HL-60 (cell line): Measurements from ENCODE around the gene GPC1.

Experiments
- DNase-seq, 2 experiments: peaks; one replicate each; pipeline ENCODE4 v3.0.0-alpha.2; 2010 to 2020; ENCODE audit warnings: low read depth in 1 of 2, low spot score in 1 of 2
- H3K27ac ChIP-seq: fragments of 250-450 bp; sonication (Bioruptor Pico); replicated peaks from 2 replicates; pipeline ENCODE4 v1.5.1; 2020; ENCODE audit warnings: mild to moderate bottlenecking, moderate library complexity
- H3K27me3 ChIP-seq: fragments of 250-450 bp; sonication (Bioruptor Pico); 2 replicates; pipeline ENCODE4 v1.5.1; 2021; ENCODE audit warnings: mild to moderate bottlenecking, moderate library complexity; ENCODE audit not compliant: insufficient read depth, poor library complexity, severe bottlenecking
- H3K4me3 ChIP-seq: replicated peaks from 2 replicates; pipeline ENCODE4 v1.5.1; 2011; ENCODE audit warnings: mild to moderate bottlenecking, control low read depth, low read length; ENCODE audit not compliant: insufficient read depth
- CTCF ChIP-seq: IDR thresholded peaks from one replicate; pipeline ENCODE4 v1.5.1; 2011; ENCODE audit warnings: low read length, control low read depth, inconsistent platforms; ENCODE audit not compliant: insufficient read depth
- GABPA ChIP-seq: IDR thresholded peaks from 2 replicates; pipeline ENCODE4 v1.6.1; 2012; ENCODE audit warnings: low read depth
- POLR2AphosphoS5 ChIP-seq: IDR thresholded peaks from 2 replicates; pipeline ENCODE4 v1.6.1; 2012; ENCODE audit warnings: low read depth
- REST ChIP-seq: IDR thresholded peaks from 2 replicates; pipeline ENCODE4 v1.6.1; 2012; ENCODE audit warnings: low read depth; ENCODE audit not compliant: insufficient replicate concordance
- SPI1 ChIP-seq: IDR thresholded peaks from 2 replicates; pipeline ENCODE4 v1.6.1; 2012; ENCODE audit warnings: low read depth, mild to moderate bottlenecking, borderline replicate concordance

GPC1 gene

GRCh38 chr2:240418311-240418710 lies 17.2 kb upstream of the GPC1 start:
- no peak overlapping the region for H3K4me3 ChIP-seq
- H3K27me3 ChIP-seq, result no peaks in the 10 kb centered on the region
- no peak for DNase-seq
- TF ChIP-seq SPI1, result no peak
- no peak for TF ChIP-seq CTCF
- TF ChIP-seq REST, result no peak
- no peak for TF ChIP-seq POLR2AphosphoS5
- no peak for TF ChIP-seq GABPA
- no peak overlapping the region for H3K27ac ChIP-seq

GRCh38 chr2:240419271-240419670 lies 16.2 kb upstream of the GPC1 start:
- no peaks in the 10 kb centered on the region for H3K27me3 ChIP-seq
- H3K4me3 ChIP-seq, result no peak overlapping the region
- no peak for DNase-seq
- H3K27ac ChIP-seq, result no peak overlapping the region
- TF ChIP-seq REST (no peak), POLR2AphosphoS5 (no peak), CTCF (no peak), SPI1 (no peak), GABPA (no peak)

GRCh38 chr2:240419723-240420122 lies 15.7 kb upstream of the GPC1 start:
- TF ChIP-seq POLR2AphosphoS5, result no peak
- TF ChIP-seq REST, result no peak
- TF ChIP-seq CTCF, result no peak
- no peak for TF ChIP-seq SPI1
- no peak for TF ChIP-seq GABPA

More at GRCh38 chr2:240419723-240420122, 15.7 kb upstream of the GPC1 start:
- no peak for DNase-seq
- Histone ChIP-seq H3K27ac (no peak overlapping the region), H3K27me3 (no peaks in the 10 kb centered on the region), H3K4me3 (no peak overlapping the region)
